Heart right ventricle (tissue), 16 donors: ENCODE results near the gene FAM83F. TPM values are rescaled to one million over a fixed set of nuclear protein-coding genes. Genes with fewer than 3 reads are reported as not detected.
A peak's percentile ranks its signal among the peaks of the same experiment; 100 is the strongest.
"Not testable (repeated sequence)": the region's sequence is repeated elsewhere in the genome, so short reads cannot be mapped to it uniquely, and the experiment has no call there.

Source experiments
- ATAC-seq, 8 donors: fragments of 200-7000 bp; cut with Tn5 transposase; one replicate each; pipeline ENCODE4 v1.9.1; 2020; ENCODE audit warnings: mild to moderate bottlenecking in 8 of 8, moderate library complexity in 8 of 8, moderate number of reproducible peaks in 1 of 8
- DNase-seq, 2 donors: peaks; one replicate each; pipeline ENCODE4 v3.0.0-alpha.2; 2020
- H3K27ac ChIP-seq, 10 donors: fragments of 200-600 bp; sonication (generic) in 2 of 10; one replicate each; pipeline versions ENCODE4 v1.5.0 to v1.8.0; 2020 to 2022; ENCODE audit warnings: mild to moderate bottlenecking in 3 of 10
- H3K27me3 ChIP-seq, 7 donors: fragments of 200-600 bp; one replicate each; pipeline ENCODE4 v1.8.0; 2021 to 2022; ENCODE audit warnings: mild to moderate bottlenecking in 2 of 7
- H3K36me3 ChIP-seq, 9 donors: fragments of 200-600 bp; sonication (generic) in 1 of 9; one replicate each; pipeline versions ENCODE4 v1.5.0 to v1.8.0; 2020 to 2022; ENCODE audit warnings: mild to moderate bottlenecking in 2 of 9
- H3K4me1 ChIP-seq, 9 donors: fragments of 200-600 bp; sonication (generic) in 1 of 9; one replicate each; pipeline versions ENCODE4 v1.5.0 to v1.8.0; 2020 to 2022; ENCODE audit warnings: mild to moderate bottlenecking in 4 of 9
- H3K4me3 ChIP-seq, 10 donors: fragments of 200-600 bp; sonication (generic) in 2 of 10; one replicate each; pipeline versions ENCODE4 v1.5.0 to v1.8.0; 2020 to 2022; ENCODE audit warnings: mild to moderate bottlenecking in 7 of 10, moderate library complexity in 2 of 10
- H3K9me3 ChIP-seq, 11 donors: fragments of 200-600 bp in 10 of 11; sonication (generic) in 2 of 11; one replicate each; pipeline versions ENCODE4 v1.5.0 to v1.8.0; 2013 to 2022; ENCODE audit warnings: mild to moderate bottlenecking in 2 of 11, control low read depth in 1 of 11, moderate library complexity in 1 of 11
- WGBS, 2 donors: extraction: QIAGEN DNeasy Blood & Tissue Kit; methylation state at CpG; one replicate each; pipeline ENCODE4 v1.1.7; 2013; ENCODE audit warnings: inconsistent platforms in 1 of 2; 5-methylcytosine and 5-hydroxymethylcytosine counted together
- intact Hi-C, 10 donors: fragments of 100-400 bp; cut with DNase I; formaldehyde crosslinking; loops; one replicate each; pipeline versions ENCODE4 v1.11.1 to v1.14.2; 2022
- polyA plus RNA-seq, 2 donors: library from polyadenylated mRNA; stranded (reverse); fragments of 200-250 nt; gene quantifications; one replicate each; pipeline ENCODE4 v1.2.3, GENCODE V29; 2013
- total RNA-seq, 10 donors: library from RNA; stranded (reverse); fragmentation: NEBNext Ultra II Directional in 3 of 10; extraction: Animal tissue kit (Norgen Biotek cat#: 25700) in 3 of 10; gene quantifications; one replicate each; pipeline versions ENCODE4 v1.2.1 to v1.2.4, GENCODE V29; 2021 to 2023
- TF ChIP-seq, protein P1 (sequence below), 9 donors: fragments of 200-600 bp; sonication (generic) in 2 of 9; IDR thresholded peaks; one replicate each; pipeline versions ENCODE4 v1.5.0 to v1.8.0; 2021 to 2022; ENCODE audit warnings: antibody characterized with exemption in 9 of 9, mild to moderate bottlenecking in 5 of 9, moderate library complexity in 1 of 9
- donor health status: Arrhythmogenic right ventricular cardiomyopathy.
- donor health status: ischemic (EF 13 %, LVEDD 7.1; RV severe dilation, severe dysfunction).
- donor health status: healthy with polysubstance abuse.
- donor health status: DM: no; HTN: yes; CAD: no.
- donor health status: DM: no; HTN: no; CAD: no.
- donor health status: ischemic (EF 25% LVEDD 6.9; RV normal size, moderate dysfunction).
- donor health status: ischemic (EF 25% LVEDD 5.7; RV mildly dilated, moderate dysfunction).
- donor health status: healthy.
- donor health status: DM: yes; HTN: yes; CAD: no.
- donor health status: Ischemic cardiomyopathy.
- donor health status: ischemic (EF 35%, LVEDD 5.7; RV mildly dilated, moderate dysfunction).
- donor health status: nonischemic (EF 11% LVEDD 7.7; RV severe dilation, severe dysfunction).
- donor health status: DM: yes; HTN: yes; CAD: no.
- donor health status: PGD.
- donor health status: ischemic (EF 29% LVEDD 5.4; RV normal size, mild dysfunction).
- donor health status: nonischemic (EF 23%, LVEDD 6.1; RV moderate dilation, normal function).

Gene FAM83F
- total and polyA plus RNA-seq, 12 donors: 1.1 to 9.7 (median 2.3) TPM

DNA sequence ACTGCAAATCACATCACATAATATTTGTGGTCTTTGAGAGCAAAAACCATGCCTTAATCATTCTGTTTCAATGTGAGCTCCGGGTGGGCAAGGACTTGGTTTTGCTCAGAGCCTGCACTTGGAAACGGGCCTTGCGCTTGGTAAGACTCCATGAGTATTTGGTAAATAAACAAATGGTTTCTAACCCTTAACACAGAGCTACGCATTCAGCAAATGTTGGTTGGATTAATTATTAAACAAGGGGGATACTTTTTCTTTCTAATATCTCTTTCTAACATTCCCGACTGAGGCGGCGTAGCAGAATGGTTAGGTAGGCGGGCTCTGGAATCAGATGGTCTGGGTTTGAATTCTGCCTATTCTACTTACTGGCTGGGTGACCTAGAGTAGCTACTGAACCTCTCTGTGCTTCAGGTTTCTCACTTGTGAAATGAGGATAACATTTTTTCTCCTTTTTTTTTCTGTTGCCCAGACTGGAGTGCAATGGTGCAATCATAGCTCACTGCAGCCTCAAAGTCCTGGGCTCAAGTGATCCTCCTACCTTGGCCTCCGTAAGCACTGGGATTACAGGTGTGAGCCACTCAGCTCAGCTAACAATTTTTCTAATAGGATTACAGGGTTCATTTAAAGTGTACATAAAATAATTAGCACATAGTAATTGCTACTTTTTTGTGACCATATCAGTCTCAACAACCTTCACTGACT, 3.4 kb upstream of the FAM83F start:
- Histone ChIP-seq H3K4me1 (peaks cover 0 to 43% (median 9%) of the 10 kb centered on the region in 9 donors), H3K27me3 (peaks cover 0 to 47% (median 36%) of the 10 kb centered on the region in 7 donors), H3K27ac (peak overlapping the region in 8 of 10 donors; percentile 20 to 78 (median 67)), H3K9me3 (no peaks in the 10 kb centered on the region), H3K4me3 (no peak overlapping the region), H3K36me3 (no peaks in the 10 kb centered on the region)
- DNase-seq: no peak
- intact Hi-C loops: no loop called here
- WGBS, 2 donors: 87 to 88% methylated on average over 9 of the region's 9 CpGs
- no peak for ATAC-seq
- TF ChIP-seq, protein P1, sequence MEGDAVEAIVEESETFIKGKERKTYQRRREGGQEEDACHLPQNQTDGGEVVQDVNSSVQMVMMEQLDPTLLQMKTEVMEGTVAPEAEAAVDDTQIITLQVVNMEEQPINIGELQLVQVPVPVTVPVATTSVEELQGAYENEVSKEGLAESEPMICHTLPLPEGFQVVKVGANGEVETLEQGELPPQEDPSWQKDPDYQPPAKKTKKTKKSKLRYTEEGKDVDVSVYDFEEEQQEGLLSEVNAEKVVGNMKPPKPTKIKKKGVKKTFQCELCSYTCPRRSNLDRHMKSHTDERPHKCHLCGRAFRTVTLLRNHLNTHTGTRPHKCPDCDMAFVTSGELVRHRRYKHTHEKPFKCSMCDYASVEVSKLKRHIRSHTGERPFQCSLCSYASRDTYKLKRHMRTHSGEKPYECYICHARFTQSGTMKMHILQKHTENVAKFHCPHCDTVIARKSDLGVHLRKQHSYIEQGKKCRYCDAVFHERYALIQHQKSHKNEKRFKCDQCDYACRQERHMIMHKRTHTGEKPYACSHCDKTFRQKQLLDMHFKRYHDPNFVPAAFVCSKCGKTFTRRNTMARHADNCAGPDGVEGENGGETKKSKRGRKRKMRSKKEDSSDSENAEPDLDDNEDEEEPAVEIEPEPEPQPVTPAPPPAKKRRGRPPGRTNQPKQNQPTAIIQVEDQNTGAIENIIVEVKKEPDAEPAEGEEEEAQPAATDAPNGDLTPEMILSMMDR (IDR thresholded peaks at IDR 0.05): no peak

DNA sequence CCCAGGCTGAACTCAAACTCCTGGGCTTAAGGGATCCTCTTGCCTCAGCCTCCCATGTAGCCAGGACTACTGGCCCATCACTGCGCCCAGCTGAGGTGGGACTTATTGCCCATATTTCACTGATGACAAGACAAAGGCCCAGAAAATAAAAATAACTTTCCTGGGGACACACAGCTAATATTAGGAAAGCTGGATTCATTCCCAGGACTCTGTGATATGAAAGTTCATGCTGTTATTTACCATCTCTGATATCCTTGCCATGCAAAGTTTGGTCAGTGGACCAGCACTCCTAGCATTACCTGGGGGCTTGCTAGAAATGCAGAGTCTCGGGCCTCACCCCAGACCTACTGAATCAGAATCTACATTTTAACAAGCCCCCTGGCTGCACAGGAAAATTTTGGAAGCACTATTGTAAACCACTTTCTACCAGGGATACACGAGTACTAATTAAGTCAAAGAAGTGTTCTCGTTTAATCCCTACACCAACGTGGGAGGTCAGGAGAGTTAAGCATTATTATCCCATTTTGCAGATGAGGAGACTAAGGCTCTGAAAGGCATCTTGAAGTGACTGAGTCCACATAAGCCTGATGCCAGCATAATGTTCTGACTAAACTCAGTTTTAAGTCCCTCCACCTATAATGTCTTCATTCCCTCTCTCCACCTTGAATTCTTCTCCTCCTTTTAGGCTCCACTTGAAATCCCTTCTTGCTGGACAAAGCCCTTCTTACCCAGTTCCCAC, 2.5 kb upstream of the FAM83F start:
- peak in 6 of 8 donors; percentile 51 to 75 (median 64) for ATAC-seq
- no peaks in the 10 kb centered on the region for H3K9me3 ChIP-seq
- H3K4me1 ChIP-seq: peaks cover 0 to 43% (median 9%) of the 10 kb centered on the region in 9 donors
- DNase-seq: no peak
- WGBS, 2 donors: 75 to 76% methylated on average over 5 of the region's 5 CpGs
- no peaks in the 10 kb centered on the region for H3K36me3 ChIP-seq
- intact Hi-C loops: no loop called here
- no peak overlapping the region for H3K4me3 ChIP-seq
- TF ChIP-seq, protein P1 (IDR thresholded peaks at IDR 0.05): no peak
- peak overlapping the region in 7 of 10 donors; percentile 21 to 78 (median 69) for H3K27ac ChIP-seq
- H3K27me3 ChIP-seq: peaks cover 0 to 56% (median 36%) of the 10 kb centered on the region in 7 donors

DNA sequence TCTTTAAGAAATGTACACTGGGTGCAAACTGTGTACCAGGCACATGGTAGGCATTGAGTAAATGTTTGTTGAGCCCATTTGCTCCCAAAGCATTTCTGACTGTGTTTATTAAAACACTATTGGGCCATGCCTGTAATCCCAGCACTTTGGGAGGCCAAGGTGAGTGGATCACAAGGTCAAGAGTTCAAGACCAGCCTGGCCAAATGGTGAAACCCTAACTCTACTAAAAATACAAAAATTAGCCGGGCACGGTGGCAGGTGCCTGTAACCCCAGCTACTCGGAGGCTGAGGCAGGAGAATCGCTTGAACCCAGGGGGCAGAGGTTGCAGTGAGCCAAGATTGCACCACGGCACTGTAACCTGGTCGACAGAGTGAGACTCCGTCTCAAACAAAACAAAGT, 1.9 kb upstream of the FAM83F start:
- ATAC-seq, H3K4me3 ChIP-seq, DNase-seq, H3K9me3 ChIP-seq, intact Hi-C loops, H3K36me3 ChIP-seq: not testable (repeated sequence)
- peaks cover 0 to 48% (median 12%) of the 10 kb centered on the region in 9 donors for H3K4me1 ChIP-seq
- peaks cover 0 to 61% (median 36%) of the 10 kb centered on the region in 7 donors for H3K27me3 ChIP-seq
- 94 to 96% methylated on average over 7 of the region's 7 CpGs for WGBS, 2 donors
- peak overlapping the region in 1 of 10 donors; percentile 75 for H3K27ac ChIP-seq

DNA sequence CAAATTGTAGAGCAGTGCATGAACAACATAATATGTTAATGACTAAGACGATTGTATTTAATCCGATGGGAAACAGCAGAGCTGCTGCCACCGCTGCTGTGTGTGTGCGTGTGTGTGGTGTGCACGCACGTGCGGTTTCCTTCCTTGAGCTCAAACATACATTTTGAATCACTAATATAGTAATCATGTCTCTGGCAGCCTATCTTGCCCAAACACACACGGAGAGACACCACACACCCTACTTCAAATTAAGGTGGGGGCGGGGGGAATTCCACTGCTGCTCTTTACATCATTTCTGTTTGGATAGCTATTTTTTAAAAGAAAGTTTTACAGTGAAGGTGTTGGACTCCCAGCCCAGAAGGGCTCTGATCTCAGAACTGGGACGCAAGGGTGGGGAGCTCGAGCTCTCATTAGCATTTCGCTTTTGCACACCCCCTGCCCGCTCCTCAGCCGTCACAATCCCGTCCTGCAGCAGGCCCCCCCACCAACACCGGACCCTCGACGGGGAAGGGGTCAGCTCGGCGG, 651 bp upstream of the FAM83F start:
- TF ChIP-seq, protein P1 (IDR thresholded peaks at IDR 0.05): no peak
- no peak overlapping the region for H3K4me3 ChIP-seq
- H3K27me3 ChIP-seq: peaks cover 0 to 61% (median 36%) of the 10 kb centered on the region in 7 donors
- 47 to 48% methylated on average over 20 of the region's 20 CpGs for WGBS, 2 donors
- no peak for ATAC-seq
- H3K27ac ChIP-seq: no peak overlapping the region
- peaks cover 0 to 54% (median 21%) of the 10 kb centered on the region in 9 donors for H3K4me1 ChIP-seq
- intact Hi-C loops: no loop called here
- no peak for DNase-seq
- H3K36me3 ChIP-seq: no peaks in the 10 kb centered on the region
- H3K9me3 ChIP-seq: no peaks in the 10 kb centered on the region
